ENCODE measurements around the gene SQOR.

SQOR gene

DNA sequence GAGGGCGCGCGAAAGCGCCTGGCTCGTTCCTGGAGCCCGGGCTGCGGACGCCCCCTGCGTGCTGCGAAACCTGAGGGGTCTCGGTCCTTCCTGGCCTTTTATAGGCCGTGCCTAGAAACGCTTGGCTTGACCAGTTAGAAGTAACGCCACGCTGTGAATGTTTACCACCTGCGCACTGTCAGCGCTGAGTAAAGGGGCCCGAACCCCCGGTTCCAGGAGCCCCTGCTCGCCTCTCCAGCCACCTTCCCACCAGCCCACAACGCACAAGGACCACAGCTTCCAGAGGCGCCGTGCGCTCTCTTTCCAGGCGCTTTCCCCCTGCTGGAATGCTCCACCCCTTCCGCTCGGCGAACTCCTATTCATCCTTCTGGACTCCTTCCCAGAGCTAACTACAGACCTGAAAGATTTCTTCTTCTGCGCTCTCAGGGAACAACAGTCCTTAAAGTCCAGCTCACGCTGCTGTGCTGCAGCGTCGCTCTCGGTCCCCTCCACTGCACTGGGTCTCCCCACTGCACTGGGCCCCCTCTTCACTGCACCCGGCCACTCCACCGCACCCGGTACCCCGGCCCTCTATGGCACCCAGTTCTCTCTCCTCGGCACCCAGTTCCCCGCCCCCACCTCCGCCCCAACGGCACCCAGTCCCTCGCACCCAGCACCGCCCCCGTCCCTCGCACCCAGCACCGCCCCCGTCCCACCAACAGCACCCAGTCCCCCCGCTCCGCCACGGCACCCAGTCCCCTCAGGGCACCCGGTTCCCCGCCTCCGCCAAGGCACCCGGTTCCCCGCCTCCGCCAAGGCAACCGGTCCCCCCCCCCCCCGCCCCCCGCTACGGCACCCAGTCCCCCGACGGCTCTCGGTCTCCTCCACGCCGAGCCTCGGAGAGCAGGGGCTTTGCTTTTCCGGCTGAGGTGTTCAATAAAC lies 69.8 kb downstream of the SQOR start:
- no peak for DNase-seq (ENCODE audit: extremely low read depth in 1 of 2, low read depth in 1 of 2)

DNA sequence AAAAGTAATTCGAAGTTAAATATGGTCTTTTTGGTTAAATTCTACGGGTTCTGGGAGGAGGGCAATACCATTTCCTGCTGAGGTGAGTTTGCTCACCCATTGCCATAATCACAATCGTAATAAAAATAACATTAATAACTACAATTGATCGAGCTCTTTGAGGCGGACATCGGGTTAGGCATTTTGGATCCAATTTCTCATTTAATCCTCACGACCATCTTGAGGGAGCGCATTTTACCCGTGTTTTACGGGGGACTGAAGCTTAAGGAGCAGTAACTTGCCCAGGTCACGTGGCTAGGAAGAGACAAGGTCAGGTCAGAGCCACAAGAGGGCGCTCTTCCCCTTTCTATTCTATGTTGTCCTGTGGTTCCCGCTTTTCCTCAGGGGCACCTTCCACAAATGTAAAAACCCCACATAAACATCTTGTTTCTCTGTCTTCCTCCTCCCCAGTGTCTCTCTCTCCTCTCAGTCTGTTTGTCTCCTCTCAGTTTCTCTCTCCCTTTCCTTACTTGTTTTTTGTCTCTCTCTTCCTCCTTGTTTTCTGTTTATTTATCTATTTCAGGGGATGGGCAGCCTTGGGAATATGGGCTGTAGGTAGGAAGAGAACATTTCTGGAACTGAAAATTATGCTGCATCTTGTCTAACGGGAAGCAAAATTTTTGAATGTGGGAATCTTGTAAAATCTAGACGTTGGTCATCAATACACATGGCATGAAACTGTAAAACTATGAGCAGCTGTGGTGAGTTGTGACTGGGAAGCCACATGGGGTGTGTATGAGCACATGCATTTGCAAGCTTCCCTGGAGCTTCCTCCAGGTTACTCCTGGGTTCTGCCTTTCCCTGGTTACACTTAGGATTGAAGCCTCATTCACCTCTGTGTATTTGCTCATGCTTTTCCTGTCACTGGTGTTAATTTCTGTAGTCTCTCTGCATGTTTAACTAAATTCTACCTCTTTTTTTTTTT lies 71.0 kb downstream of the SQOR start:
- peak; percentile 27 to 46 for DNase-seq (ENCODE audit: extremely low read depth in 1 of 2, low read depth in 1 of 2)

GRCh38 chr15:45710657-45711056 lies 75.8 kb downstream of the SQOR start:
- no peak for DNase-seq (ENCODE audit: extremely low read depth in 1 of 2, low read depth in 1 of 2)

DNA sequence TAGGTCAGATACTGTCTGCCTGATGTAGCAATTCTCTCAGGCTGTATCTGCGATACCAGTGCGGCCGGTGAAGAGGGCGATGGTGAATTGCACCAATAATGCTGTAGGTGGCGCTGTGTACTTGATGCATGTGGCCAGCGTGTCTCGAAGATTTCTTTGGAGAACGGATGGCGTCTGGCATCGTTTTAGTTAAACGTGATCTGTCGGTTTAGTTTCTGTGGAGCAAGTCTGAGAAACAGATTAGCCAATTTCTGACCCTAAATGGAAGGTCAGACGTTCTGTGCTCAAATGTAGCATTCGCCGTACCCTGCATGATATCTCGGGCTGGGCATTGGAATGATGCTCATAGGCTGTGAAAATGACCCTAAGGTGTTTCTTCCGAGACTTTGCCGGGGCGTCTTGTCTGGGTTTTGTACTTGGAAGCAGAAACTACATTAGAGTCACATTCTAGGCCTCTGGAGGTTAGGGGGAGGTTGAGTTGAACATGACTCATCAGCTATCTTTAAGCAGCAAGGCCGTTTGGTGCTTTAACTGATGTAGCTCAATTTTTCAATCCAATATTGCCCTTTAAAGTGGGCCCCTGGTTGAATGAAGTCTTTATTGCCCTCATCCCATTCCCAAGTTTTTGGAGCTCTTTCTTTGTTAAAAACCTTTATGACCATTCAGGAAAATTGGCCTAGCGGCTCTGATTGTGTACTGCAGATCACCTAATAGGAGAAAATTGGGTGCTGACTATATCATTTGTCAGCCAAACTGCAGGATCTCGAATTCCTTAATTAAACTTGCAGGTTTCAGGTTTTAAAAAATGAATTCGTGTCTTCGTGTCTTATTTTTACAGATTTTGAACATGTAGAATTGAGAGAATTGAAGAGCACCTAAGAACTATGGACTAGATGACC lies 80.0 kb downstream of the SQOR start:
- DNase-seq (ENCODE audit: extremely low read depth in 1 of 2, low read depth in 1 of 2) = no peak

DNA sequence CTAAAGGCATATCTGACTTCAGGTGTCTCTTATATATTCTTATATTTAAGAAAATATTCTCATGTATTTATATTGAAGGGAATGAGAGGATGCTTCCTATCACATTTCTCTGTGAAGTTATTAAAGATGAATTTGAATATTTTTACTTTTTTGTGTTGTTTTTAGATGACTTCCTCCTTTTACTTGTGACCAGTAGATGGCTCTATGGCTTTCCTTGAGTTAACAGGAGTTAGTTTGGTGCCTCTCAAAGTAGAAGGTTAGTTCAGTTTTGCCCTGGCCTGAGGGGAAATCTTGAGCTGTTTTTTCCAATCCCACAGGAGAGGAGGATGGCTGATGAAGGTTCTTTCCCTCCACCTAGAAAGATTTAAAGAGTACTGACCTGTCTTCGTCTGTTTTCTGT lies 80.7 kb downstream of the SQOR start:
- DNase-seq (ENCODE audit: extremely low read depth in 1 of 2, low read depth in 1 of 2) = no peak

DNA sequence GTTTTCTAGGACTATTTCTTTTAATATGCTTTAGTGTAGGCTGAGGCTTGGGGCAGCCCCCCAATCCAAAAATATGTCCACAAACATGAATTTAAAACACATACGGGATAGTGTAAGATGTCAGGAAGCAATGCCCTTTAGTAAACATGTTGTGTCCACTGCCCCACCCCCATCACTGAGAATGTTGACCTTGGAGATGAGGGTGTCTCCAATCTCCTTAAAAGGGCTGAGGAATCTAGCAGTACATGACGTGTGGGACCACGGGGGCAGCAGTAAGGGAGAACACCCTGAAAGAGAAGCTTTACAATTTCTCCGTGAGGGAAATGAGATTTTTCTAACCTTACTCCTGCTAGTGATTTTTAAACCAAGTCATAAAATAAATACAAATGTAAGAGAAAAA lies 84.7 kb downstream of the SQOR start:
- DNase-seq (ENCODE audit: extremely low read depth in 1 of 2, low read depth in 1 of 2) = no peak

- no peak for DNase-seq (ENCODE audit: extremely low read depth in 1 of 2, low read depth in 1 of 2)
Measured at GRCh38 chr15:45720183-45720582, 85.4 kb downstream of the SQOR start.

GRCh38 chr15:45728641-45729040 lies 93.8 kb downstream of the SQOR start:
- DNase-seq (ENCODE audit: extremely low read depth in 1 of 2, low read depth in 1 of 2) = no peak

- DNase-seq (ENCODE audit: extremely low read depth in 1 of 2, low read depth in 1 of 2) = no peak
Measured at GRCh38 chr15:45729141-45729540, 94.3 kb downstream of the SQOR start.

DNA sequence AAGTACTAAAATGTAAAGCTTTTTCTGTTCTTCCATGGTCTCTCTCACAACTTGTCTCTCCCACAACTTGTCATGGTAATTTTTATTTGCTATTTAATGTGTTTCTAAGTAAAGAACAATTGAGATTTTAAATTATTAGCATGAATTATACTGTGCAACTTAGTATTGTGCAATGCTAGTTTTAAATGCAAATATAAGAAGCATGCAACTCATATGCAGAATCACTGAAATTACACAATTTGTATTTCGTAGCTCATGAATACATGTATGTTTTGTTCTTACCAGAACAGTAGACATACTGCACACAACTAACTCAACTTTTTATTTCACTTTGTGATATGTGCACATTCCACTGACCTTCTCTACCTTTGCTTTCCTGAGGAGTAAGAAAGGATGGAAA lies 96.5 kb downstream of the SQOR start:
- DNase-seq (ENCODE audit: extremely low read depth in 1 of 2, low read depth in 1 of 2) = no peak

DNA sequence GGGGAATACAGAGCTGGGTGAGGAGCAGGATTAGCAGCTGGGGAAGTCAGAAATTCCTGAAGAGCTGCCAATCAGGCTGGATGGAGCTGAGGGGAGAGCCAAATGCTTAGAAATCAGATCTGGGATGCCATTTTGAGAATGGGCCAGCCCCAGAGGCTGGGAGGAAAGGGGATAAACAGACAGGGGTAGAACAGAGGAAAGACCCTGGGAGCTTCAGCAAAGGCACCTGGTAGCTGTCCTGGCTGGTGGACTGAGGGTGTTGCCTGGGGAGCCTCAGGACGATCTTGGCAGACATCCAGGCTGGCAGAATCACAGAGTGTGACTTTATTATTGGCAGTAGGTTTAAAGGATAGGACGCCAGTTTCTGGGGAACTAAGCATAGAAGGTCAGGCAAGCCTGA lies 97.8 kb downstream of the SQOR start:
- DNase-seq (ENCODE audit: extremely low read depth in 1 of 2, low read depth in 1 of 2) = no peak

- DNase-seq (ENCODE audit: extremely low read depth in 1 of 2, low read depth in 1 of 2) = no peak
Measured at GRCh38 chr15:45734260-45734711, 99.5 kb downstream of the SQOR start.

Measured in activated CD8-positive, alpha-beta memory T cell treated with anti-CD3 and anti-CD28 coated beads for 1 hour (primary cell).